ENCODE measurements around the gene GMPPA.

DNA sequence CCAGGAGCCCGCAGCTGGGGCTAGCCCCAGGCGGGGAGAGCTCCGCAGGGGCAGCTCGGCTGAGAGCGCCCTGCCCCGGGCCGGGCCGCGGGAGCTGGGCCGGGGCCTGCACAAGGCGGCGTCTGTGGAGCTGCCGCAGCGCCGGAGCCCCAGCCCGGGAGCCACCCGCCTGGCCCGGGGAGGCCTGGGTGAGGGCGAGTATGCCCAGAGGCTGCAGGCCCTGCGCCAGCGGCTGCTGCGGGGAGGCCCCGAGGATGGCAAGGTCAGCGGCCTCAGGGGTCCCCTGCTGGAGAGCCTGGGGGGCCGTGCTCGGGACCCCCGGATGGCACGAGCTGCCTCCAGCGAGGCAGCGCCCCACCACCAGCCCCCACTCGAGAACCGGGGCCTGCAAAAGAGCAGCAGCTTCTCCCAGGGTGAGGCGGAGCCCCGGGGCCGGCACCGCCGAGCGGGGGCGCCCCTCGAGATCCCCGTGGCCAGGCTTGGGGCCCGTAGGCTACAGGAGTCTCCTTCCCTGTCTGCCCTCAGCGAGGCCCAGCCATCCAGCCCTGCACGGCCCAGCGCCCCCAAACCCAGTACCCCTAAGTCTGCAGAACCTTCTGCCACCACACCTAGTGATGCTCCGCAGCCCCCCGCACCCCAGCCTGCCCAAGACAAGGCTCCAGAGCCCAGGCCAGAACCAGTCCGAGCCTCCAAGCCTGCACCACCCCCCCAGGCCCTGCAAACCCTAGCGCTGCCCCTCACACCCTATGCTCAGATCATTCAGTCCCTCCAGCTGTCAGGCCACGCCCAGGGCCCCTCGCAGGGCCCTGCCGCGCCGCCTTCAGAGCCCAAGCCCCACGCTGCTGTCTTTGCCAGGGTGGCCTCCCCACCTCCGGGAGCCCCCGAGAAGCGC lies 15.0 kb upstream of the GMPPA start:
- TF ChIP-seq EZH2 (IDR thresholded peaks at IDR 0.05; ENCODE audit: borderline replicate concordance), result no peak
- TF ChIP-seq, protein P1, sequence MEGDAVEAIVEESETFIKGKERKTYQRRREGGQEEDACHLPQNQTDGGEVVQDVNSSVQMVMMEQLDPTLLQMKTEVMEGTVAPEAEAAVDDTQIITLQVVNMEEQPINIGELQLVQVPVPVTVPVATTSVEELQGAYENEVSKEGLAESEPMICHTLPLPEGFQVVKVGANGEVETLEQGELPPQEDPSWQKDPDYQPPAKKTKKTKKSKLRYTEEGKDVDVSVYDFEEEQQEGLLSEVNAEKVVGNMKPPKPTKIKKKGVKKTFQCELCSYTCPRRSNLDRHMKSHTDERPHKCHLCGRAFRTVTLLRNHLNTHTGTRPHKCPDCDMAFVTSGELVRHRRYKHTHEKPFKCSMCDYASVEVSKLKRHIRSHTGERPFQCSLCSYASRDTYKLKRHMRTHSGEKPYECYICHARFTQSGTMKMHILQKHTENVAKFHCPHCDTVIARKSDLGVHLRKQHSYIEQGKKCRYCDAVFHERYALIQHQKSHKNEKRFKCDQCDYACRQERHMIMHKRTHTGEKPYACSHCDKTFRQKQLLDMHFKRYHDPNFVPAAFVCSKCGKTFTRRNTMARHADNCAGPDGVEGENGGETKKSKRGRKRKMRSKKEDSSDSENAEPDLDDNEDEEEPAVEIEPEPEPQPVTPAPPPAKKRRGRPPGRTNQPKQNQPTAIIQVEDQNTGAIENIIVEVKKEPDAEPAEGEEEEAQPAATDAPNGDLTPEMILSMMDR (IDR thresholded peaks at IDR 0.05; ENCODE audit: poor library complexity), result no peak
- TF ChIP-seq EZH2phosphoT487 (IDR thresholded peaks at IDR 0.05; ENCODE audit: low read depth, severe bottlenecking, unreplicated experiment), result no peak
